SK-N-SH treated with all-trans-retinoic acid at 6 μM for 48 hours (cell line): ENCODE results near the gene ASCC3.

Experiments
- ATAC-seq: fragments of 200-7000 bp; cut with Tn5 transposase; 3 replicates; pipeline ENCODE4 v1.9.1; 2020; ENCODE audit warnings: mild to moderate bottlenecking, moderate library complexity
- ARNTL ChIP-seq: fragments of 450-650 bp; formaldehyde crosslinking; IDR thresholded peaks from 2 replicates; pipeline ENCODE4 v1.5.0; 2020; ENCODE audit warnings: low read depth, mild to moderate bottlenecking, moderate library complexity, borderline replicate concordance
- CREB5 ChIP-seq: fragments of 250-450 bp; sonication (Bioruptor Pico); IDR thresholded peaks from 2 replicates; pipeline ENCODE4 v1.5.1; 2020; ENCODE audit warnings: low read depth, mild to moderate bottlenecking, moderate library complexity
- CSDC2 ChIP-seq: fragments of 250-450 bp; sonication (Bioruptor Pico); IDR thresholded peaks from 2 replicates; pipeline ENCODE4 v1.5.0; 2020; ENCODE audit warnings: mild to moderate bottlenecking, moderate library complexity
- CSRNP3 ChIP-seq: fragments of 250-450 bp; sonication (Bioruptor Pico); IDR thresholded peaks from 2 replicates; pipeline ENCODE4 v1.5.1; 2021; ENCODE audit warnings: mild to moderate bottlenecking, moderate library complexity
- ESRRG ChIP-seq: fragments of 250-450 bp; sonication (Bioruptor Pico); IDR thresholded peaks from 2 replicates; pipeline ENCODE4 v1.6.1; 2021; ENCODE audit warnings: mild to moderate bottlenecking
- GLIS3 ChIP-seq: fragments of 250-450 bp; sonication (Bioruptor Pico); IDR thresholded peaks from 2 replicates; pipeline ENCODE4 v1.5.0; 2020; ENCODE audit warnings: mild to moderate bottlenecking, moderate library complexity
- ISL1 ChIP-seq: fragments of 250-450 bp; sonication (Bioruptor Pico); IDR thresholded peaks from 2 replicates; pipeline ENCODE4 v2.1.2; 2022; ENCODE audit warnings: mild to moderate bottlenecking, moderate library complexity
- PATZ1 ChIP-seq: fragments of 250-450 bp; sonication (Bioruptor Pico); IDR thresholded peaks from 2 replicates; pipeline ENCODE4 v1.8.0; 2020; ENCODE audit warnings: mild to moderate bottlenecking, moderate library complexity, borderline replicate concordance
- POU6F1 ChIP-seq: fragments of 250-450 bp; sonication (Bioruptor Pico); IDR thresholded peaks from 2 replicates; pipeline ENCODE4 v1.8.0; 2021; ENCODE audit warnings: low read depth, mild to moderate bottlenecking, moderate library complexity, borderline replicate concordance
- PPARA ChIP-seq: fragments of 250-450 bp; sonication (Bioruptor Pico); IDR thresholded peaks from 2 replicates; pipeline ENCODE4 v1.5.0; 2020; ENCODE audit warnings: mild to moderate bottlenecking, borderline replicate concordance
- RARB ChIP-seq: fragments of 250-450 bp; sonication (Bioruptor Pico); IDR thresholded peaks from 2 replicates; pipeline ENCODE4 v1.8.0; 2021; ENCODE audit warnings: mild to moderate bottlenecking, moderate library complexity
- SNAI2 ChIP-seq: fragments of 250-450 bp; sonication (Bioruptor Pico); IDR thresholded peaks from 2 replicates; pipeline ENCODE4 v1.5.0; 2020; ENCODE audit warnings: mild to moderate bottlenecking, moderate library complexity
- TCF4 ChIP-seq: fragments of 250-450 bp; sonication (Bioruptor Pico); IDR thresholded peaks from 2 replicates; pipeline ENCODE4 v1.8.0; 2021; ENCODE audit warnings: mild to moderate bottlenecking, moderate library complexity, borderline replicate concordance
- TOX ChIP-seq: fragments of 250-450 bp; sonication (Bioruptor Pico); IDR thresholded peaks from 2 replicates; pipeline ENCODE4 v1.8.0; 2021; ENCODE audit warnings: mild to moderate bottlenecking, moderate library complexity, borderline replicate concordance
- TSHZ2 ChIP-seq: fragments of 250-450 bp; sonication (Bioruptor Pico); IDR thresholded peaks from 2 replicates; pipeline ENCODE4 v1.5.0; 2020; ENCODE audit warnings: mild to moderate bottlenecking, moderate library complexity
- ZC3H10 ChIP-seq: fragments of 250-450 bp; sonication (Bioruptor Pico); IDR thresholded peaks from 2 replicates; pipeline ENCODE4 v1.5.1; 2021; ENCODE audit warnings: mild to moderate bottlenecking, moderate library complexity
- ZFP3 ChIP-seq: fragments of 250-450 bp; sonication (Bioruptor Pico); IDR thresholded peaks from 2 replicates; pipeline ENCODE4 v1.5.0; 2020; ENCODE audit warnings: mild to moderate bottlenecking, moderate library complexity
- ZFP30 ChIP-seq: fragments of 450-650 bp; formaldehyde crosslinking; IDR thresholded peaks from 2 replicates; pipeline ENCODE4 v1.5.0; 2022; ENCODE audit warnings: mild to moderate bottlenecking, moderate library complexity
- ZNF565 ChIP-seq: fragments of 450-650 bp; formaldehyde crosslinking; conservative IDR thresholded peaks from 2 replicates; pipeline ENCODE4 v1.5.0; 2020; ENCODE audit warnings: low read depth, mild to moderate bottlenecking, moderate library complexity
- ZNF70 ChIP-seq: fragments of 450-650 bp; formaldehyde crosslinking; IDR thresholded peaks from 2 replicates; pipeline ENCODE4 v1.5.0; 2020; ENCODE audit warnings: mild to moderate bottlenecking, moderate library complexity
- ZNF8 ChIP-seq: fragments of 450-650 bp; formaldehyde crosslinking; IDR thresholded peaks from 2 replicates; pipeline ENCODE4 v1.5.0; 2020; ENCODE audit warnings: mild to moderate bottlenecking, moderate library complexity

ASCC3 gene

GRCh38 chr6:100846276-100846675 is 34.9 kb downstream of the ASCC3 start:
- peak; percentile 64; the same call in 2 of the 3 replicates for ATAC-seq
- TF ChIP-seq PPARA: no peak
- TF ChIP-seq PATZ1 (CRISPR knock-in tag): no peak
- no peak for TF ChIP-seq ISL1 (CRISPR knock-in tag)
- no peak for TF ChIP-seq SNAI2 (CRISPR knock-in tag)
- TF ChIP-seq ESRRG (CRISPR knock-in tag): no peak
- no peak for TF ChIP-seq ZC3H10 (CRISPR knock-in tag)
- no peak for TF ChIP-seq ZNF8 (CRISPR knock-in tag)
- no peak for TF ChIP-seq POU6F1 (CRISPR knock-in tag)
- TF ChIP-seq ARNTL: no peak
- TF ChIP-seq TCF4 (CRISPR knock-in tag): no peak

GRCh38 chr6:100845676-100846075 is 35.5 kb downstream of the ASCC3 start:
- no peak for ATAC-seq
- TF ChIP-seq ZC3H10 (CRISPR knock-in tag) (no peak), RARB (CRISPR knock-in tag) (no peak), CREB5 (CRISPR knock-in tag) (no peak)
- TF ChIP-seq, all 23 proteins: peak for 0

GRCh38 chr6:100839419-100839818 is 41.7 kb downstream of the ASCC3 start:
- TF ChIP-seq ZFP3 (CRISPR knock-in tag) (no peak), TOX (CRISPR knock-in tag) (no peak), PPARA (no peak), POU6F1 (CRISPR knock-in tag) (no peak), CSDC2 (CRISPR knock-in tag) (no peak), TSHZ2 (CRISPR knock-in tag) (no peak), CSRNP3 (CRISPR knock-in tag) (no peak), ESRRG (CRISPR knock-in tag) (no peak), ISL1 (CRISPR knock-in tag) (no peak)
- TF ChIP-seq, all 23 proteins: peak for 0
- no peak for ATAC-seq

- no peak for TF ChIP-seq ESRRG (CRISPR knock-in tag)
- TF ChIP-seq CSDC2 (CRISPR knock-in tag): no peak
- TF ChIP-seq ZC3H10 (CRISPR knock-in tag): no peak
- TF ChIP-seq RARB (CRISPR knock-in tag): no peak
- TF ChIP-seq ZNF565 (CRISPR knock-in tag): no peak
- TF ChIP-seq PPARA: no peak
- no peak for TF ChIP-seq ZFP30 (CRISPR knock-in tag)
- no peak for TF ChIP-seq TOX (CRISPR knock-in tag)
- TF ChIP-seq ISL1 (CRISPR knock-in tag): no peak
- no peak for TF ChIP-seq ZFP3 (CRISPR knock-in tag)
- no peak for TF ChIP-seq GLIS3 (CRISPR knock-in tag)
- TF ChIP-seq ZNF70: no peak
- TF ChIP-seq, all 23 proteins: peak for 0
- ATAC-seq: no peak
Observed at GRCh38 chr6:100838011-100838410, 43.1 kb downstream of the ASCC3 start.
